K562 (cell line): ENCODE results near the gene TTC28. TPM values are rescaled to one million over a fixed set of nuclear protein-coding genes. Genes with fewer than 3 reads are reported as not detected.

ENCODE experiments used
- ATAC-seq: fragments of 200-7000 bp; cut with Tn5 transposase; 3 replicates; pipeline ENCODE4 v1.9.1; 2020; ENCODE audit warnings: moderate library complexity
- BruUV-seq: library from RNA; stranded (reverse); fragments of 400-500 nt; replicated peaks from 2 replicates; lab custom pipeline; 2021; lab: Mats Ljungman, UMichigan
- CTCF ChIA-PET: fragments of 300-600 bp; formaldehyde crosslinking; extraction: SDS; loops from one replicate; lab custom pipeline; 2021; ENCODE audit warnings: low intra/inter-chr PET ratio; lab: Yijun Ruan, JAX
- POLR2A ChIA-PET: fragments of 300-600, 350-650 bp; sonication (Branson Sonifier 250); formaldehyde crosslinking; extraction: SDS; loops from one replicate; lab custom pipeline; 2021; ENCODE audit warnings: antibody characterized with exemption, inconsistent platforms; lab: Yijun Ruan, JAX
- DNase-seq, 4 experiments: peaks; one replicate each; pipeline versions ENCODE4 v3.0.0 to v3.0.0-alpha.2; 2011 to 2018; ENCODE audit warnings: low spot score in 3 of 4, mixed read lengths in 3 of 4; ENCODE audit errors: extremely low read depth in 1 of 4
- FAIRE-seq: peaks from 2 replicates; lab custom pipeline; 2011; peaks lifted over from hg19 to GRCh38; lab: Jason Lieb, UNC
- H2AFZ ChIP-seq: 2 replicates; pipeline ENCODE4 v1.6.0; 2011; ENCODE audit warnings: low read depth, low read length, control low read depth, inconsistent platforms
- H3K27ac ChIP-seq: fragments of 200-600 bp; 3 replicates; pipeline ENCODE4 v1.8.0; 2011; ENCODE audit warnings: low read depth, mild to moderate bottlenecking, control low read depth, inconsistent platforms, low read length, moderate library complexity, mixed read lengths; ENCODE audit errors: extremely low read depth
- H3K27me3 ChIP-seq, 2 experiments: fragments of 300-600 bp in 1 of 2; 2 replicates in 1 of 2; 3 replicates in 1 of 2; pipeline versions ENCODE4 v1.6.0 to v1.8.0; 2011; ENCODE audit warnings: inconsistent platforms in 2 of 2, low read length in 2 of 2, mild to moderate bottlenecking in 1 of 2, mixed read lengths in 1 of 2, moderate library complexity in 1 of 2; ENCODE audit not compliant: control insufficient read depth in 2 of 2, insufficient read depth in 2 of 2
- H3K36me3 ChIP-seq: fragments of 300-600 bp; 3 replicates; pipeline ENCODE4 v1.8.0; 2011; ENCODE audit warnings: mild to moderate bottlenecking, low read length, inconsistent platforms; ENCODE audit not compliant: control insufficient read depth, insufficient read depth
- H3K4me1 ChIP-seq, 2 experiments: fragments of 200-600 bp in 1 of 2; replicated peaks in 1 of 2; 2 replicates in 1 of 2; 3 replicates in 1 of 2; pipeline versions ENCODE4 v1.5.1 to v1.8.0; 2011; ENCODE audit warnings: inconsistent platforms in 2 of 2, low read length in 2 of 2, mild to moderate bottlenecking in 1 of 2, mixed read lengths in 1 of 2, moderate library complexity in 1 of 2; ENCODE audit not compliant: control insufficient read depth in 2 of 2, insufficient read depth in 2 of 2
- H3K4me2 ChIP-seq: 2 replicates; pipeline ENCODE4 v1.6.1; 2011; ENCODE audit warnings: low read length, control low read depth, inconsistent platforms, mixed read lengths; ENCODE audit not compliant: insufficient read depth
- H3K4me3 ChIP-seq: fragments of 200-600 bp; sonication (generic), shearing (Covaris generic); 2 replicates; pipeline ENCODE4 v1.5.1; 2016; ENCODE audit warnings: control low read depth, inconsistent platforms
- H3K79me2 ChIP-seq: fragments of 200-600 bp; 3 replicates; pipeline ENCODE4 v1.8.0; 2011; ENCODE audit warnings: low read length, inconsistent platforms; ENCODE audit not compliant: control insufficient read depth, insufficient read depth
- H3K9ac ChIP-seq, 2 experiments: 2 replicates each; pipeline versions ENCODE4 v1.6.0 to v1.6.1; 2011; ENCODE audit warnings: low read depth in 2 of 2, low read length in 2 of 2, control low read depth in 1 of 2, inconsistent platforms in 1 of 2, mild to moderate bottlenecking in 1 of 2, mixed read lengths in 1 of 2; ENCODE audit not compliant: insufficient read depth in 1 of 2
- H3K9me1 ChIP-seq: one replicate; pipeline ENCODE4 v1.6.0; 2011; ENCODE audit warnings: inconsistent platforms, mild to moderate bottlenecking, low read length, moderate library complexity; ENCODE audit not compliant: control insufficient read depth, insufficient read depth
- H3K9me3 ChIP-seq: replicated peaks from 2 replicates; pipeline ENCODE4 v1.5.1; 2011; ENCODE audit warnings: low read depth, low read length, inconsistent platforms; ENCODE audit not compliant: control insufficient read depth, insufficient read depth
- H4K20me1 ChIP-seq: replicated peaks from 2 replicates; pipeline ENCODE4 v1.6.1; 2011; ENCODE audit warnings: low read length, inconsistent platforms, mixed read lengths; ENCODE audit not compliant: control insufficient read depth, insufficient read depth
- ARID4B ChIP-seq: sonication (generic); formaldehyde crosslinking; IDR thresholded peaks from 2 replicates; pipeline ENCODE4 v1.8.0; 2022; ENCODE audit warnings: mild to moderate bottlenecking, missing genetic modification reagents
- ETV1 ChIP-seq: fragments of 450-650 bp; conservative IDR thresholded peaks from 2 replicates; pipeline ENCODE4 v1.6.1; 2016; ENCODE audit warnings: missing genetic modification characterization, control low read depth, low read depth, missing compliant biosample characterization
- KDM1A ChIP-seq, 2 experiments: fragments of 450-650 bp; IDR thresholded peaks; 2 replicates each; pipeline ENCODE4 v1.6.1; 2016; ENCODE audit warnings: mild to moderate bottlenecking in 2 of 2
- MAFK ChIP-seq: IDR thresholded peaks from 2 replicates; pipeline ENCODE4 v1.6.1; 2011; ENCODE audit warnings: low read length, improper control_type of control experiment
- MCM3 ChIP-seq: fragments of 450-650 bp; IDR thresholded peaks from 2 replicates; pipeline ENCODE4 v1.6.1; 2016
- ZNF140 ChIP-seq: fragments of 250-450 bp; sonication (Bioruptor Pico); IDR thresholded peaks from 2 replicates; pipeline ENCODE4 v1.8.0; 2021; ENCODE audit warnings: moderate library complexity, mild to moderate bottlenecking, inconsistent platforms
- ZNF232 ChIP-seq: sonication (generic); formaldehyde crosslinking; IDR thresholded peaks from 2 replicates; pipeline ENCODE4 v1.8.0; 2022; ENCODE audit warnings: mild to moderate bottlenecking, missing genetic modification reagents
- ZZZ3 ChIP-seq: fragments of 450-650 bp; IDR thresholded peaks from 2 replicates; pipeline ENCODE4 v1.6.1; 2016; ENCODE audit warnings: antibody characterized with exemption, mild to moderate bottlenecking, moderate library complexity
- WGBS: fragments of 100-300 bp; shearing (Covaris generic); methylation state at CpG from one replicate; pipeline ENCODE4 v1.1.6; 2016; ENCODE audit warnings: low coverage, mixed read lengths; ENCODE audit not compliant: insufficient coverage; ENCODE audit errors: missing lambda C conversion rate; 5-methylcytosine and 5-hydroxymethylcytosine counted together
- in situ Hi-C: fragments of 300-500 bp; cut with MboI; formaldehyde crosslinking; loops from 4 replicates; pipeline ENCODE4 v1.15.0; 2018; ENCODE audit warnings: inconsistent platforms, mixed read lengths
- intact Hi-C: fragments of 100-400 bp; cut with micrococcal nuclease; formaldehyde crosslinking; loops from 2 replicates; pipeline ENCODE4 v1.14.2; 2022
- polyA plus RNA-seq, 8 experiments: library from polyadenylated mRNA; depleted of rRNA in 4 of 8; stranded (reverse) in 5 of 8; unstranded in 3 of 8; fragments of >200 nt; fragmentation: Nextera tagmentation in 2 of 8; fragmentation: Illumina TruSeq in 1 of 8; extraction: Ambion mirVana in 2 of 8; extraction: Trizol in 1 of 8; gene quantifications; 2 replicates each; pipeline versions ENCODE4 v1.2.1 to v1.2.3, GENCODE V29; 2011 to 2014; ENCODE audit warnings: inconsistent platforms in 1 of 8, missing spikeins in 1 of 8
- total RNA-seq, 7 experiments: library from RNA; depleted of rRNA in 6 of 7; stranded (reverse); fragments of >200 nt in 6 of 7; fragmentation: Illumina TruSeq in 2 of 7; extraction: Trizol in 2 of 7; gene quantifications; 2 replicates each; pipeline versions ENCODE4 v1.2.1 to v1.2.3, GENCODE V29; 2011 to 2021; ENCODE audit warnings: low replicate concordance in 1 of 7

The TTC28 gene
- total and polyA plus RNA-seq, 9 of the 15 experiments (the other 6 are each of a cell fraction or from before 2014, with no cell fraction given): 0.22 to 10.7 (median 3.1) TPM

- ChIA-PET CTCF (no interaction called here), POLR2A (no interaction called here)
- Histone ChIP-seq H3K4me3 (no peak overlapping the region), H3K27ac (no peak overlapping the region), H4K20me1 (no peaks in the 10 kb centered on the region), H3K36me3 (no peaks in the 10 kb centered on the region), H3K4me2 (no peak overlapping the region), H3K79me2 (no peaks in the 10 kb centered on the region), H3K9ac (no peak overlapping the region), H3K27me3 (no peaks in the 10 kb centered on the region), H3K9me1 (no peaks in the 10 kb centered on the region), H3K9me3 (no peaks in the 10 kb centered on the region), H2AFZ (no peak overlapping the region), H3K4me1 (no peaks in the 10 kb centered on the region; a peak in 2 of 5 replicates)
- BruUV-seq: no TSS peak
- no peak for DNase-seq
- no peak for ATAC-seq
- no peak for TF ChIP-seq MCM3
- TF ChIP-seq ZZZ3: no peak
- no peak for TF ChIP-seq ETV1
- TF ChIP-seq ARID4B (CRISPR knock-in tag): no peak
- no peak for TF ChIP-seq MAFK
- no peak for TF ChIP-seq ZNF232 (CRISPR knock-in tag)
- no peak for TF ChIP-seq KDM1A (IDR thresholded peaks at IDR 0.05)
- TF ChIP-seq ZNF140: no peak
- intact Hi-C loops (no loop called here), in situ Hi-C loops (loop anchor here (5.0 to 10.0 kb wide), 2 partner anchors 547 to 770 kb away; no protein-coding TSS in a partner anchor)
- FAIRE-seq: no peak
- WGBS: 89% methylated on average over 1 of the region's 1 CpG
These were observed 624.8 kb downstream of the TTC28 start for GRCh38 chr22:28054819-28055208.
